K562 (cell line): ENCODE results near the gene POLDIP3. TPM values are rescaled to one million over a fixed set of nuclear protein-coding genes. Genes with fewer than 3 reads are reported as not detected.

Experiments
- CBX1 ChIP-seq: sonication (generic); IDR thresholded peaks from 2 replicates; pipeline ENCODE4 v1.6.1; 2016; ENCODE audit warnings: antibody characterized with exemption, low read depth, mild to moderate bottlenecking
- DPF2 ChIP-seq: fragments of 450-650 bp; IDR thresholded peaks from 2 replicates; pipeline ENCODE4 v1.6.1; 2016
- ELF4 ChIP-seq: fragments of 450-650 bp; formaldehyde crosslinking; IDR thresholded peaks from 2 replicates; pipeline ENCODE4 v1.4.0; 2022; ENCODE audit warnings: missing genetic modification characterization
- FOXK2 ChIP-seq, 2 experiments: fragments of 450-650 bp; IDR thresholded peaks in 1 of 2; conservative IDR thresholded peaks in 1 of 2; 2 replicates each; pipeline ENCODE4 v1.6.1; 2016; ENCODE audit warnings: low read depth in 2 of 2, mild to moderate bottlenecking in 1 of 2
- HIVEP1 ChIP-seq: fragments of 250-450 bp; sonication (Bioruptor Pico); IDR thresholded peaks from 2 replicates; pipeline ENCODE4 v1.4.0; 2020; ENCODE audit warnings: mild to moderate bottlenecking
- HLTF ChIP-seq: fragments of 450-650 bp; IDR thresholded peaks from 2 replicates; pipeline ENCODE4 v1.6.1; 2016
- MECOM ChIP-seq: fragments of 250-450 bp; sonication (Bioruptor Pico); IDR thresholded peaks from 2 replicates; pipeline ENCODE4 v1.8.0; 2022; ENCODE audit warnings: inconsistent platforms
- MEF2D ChIP-seq: conservative IDR thresholded peaks from 2 replicates; pipeline ENCODE4 v1.6.1; 2016; ENCODE audit warnings: low read depth, missing genetic modification characterization, missing compliant biosample characterization
- NFATC3 ChIP-seq: fragments of 450-650 bp; IDR thresholded peaks from 2 replicates; pipeline ENCODE4 v1.6.1; 2017; ENCODE audit warnings: mild to moderate bottlenecking
- STAG1 ChIP-seq: sonication (generic); formaldehyde crosslinking; IDR thresholded peaks from 2 replicates; pipeline ENCODE4 v1.5.0; 2020; ENCODE audit warnings: missing genetic modification reagents, borderline replicate concordance
- ZBTB49 ChIP-seq: sonication (generic); formaldehyde crosslinking; IDR thresholded peaks from 2 replicates; pipeline ENCODE4 v1.8.0; 2022; ENCODE audit warnings: missing genetic modification reagents, mild to moderate bottlenecking, borderline replicate concordance
- ZBTB7A ChIP-seq: IDR thresholded peaks from 2 replicates; pipeline ENCODE4 v1.6.1; 2011; ENCODE audit warnings: low read depth, mild to moderate bottlenecking, low read length, moderate library complexity, borderline replicate concordance; ENCODE audit not compliant: control insufficient read depth
- ZNF146 ChIP-seq: IDR thresholded peaks from one replicate; pipeline ENCODE4 v1.6.1; 2018; ENCODE audit warnings: missing compliant biosample characterization; ENCODE audit not compliant: unreplicated experiment
- ZNF217 ChIP-seq: sonication (generic); formaldehyde crosslinking; IDR thresholded peaks from 2 replicates; pipeline ENCODE4 v1.8.0; 2022; ENCODE audit warnings: mild to moderate bottlenecking, missing genetic modification reagents
- ZNF785 ChIP-seq: fragments of 250-450 bp; sonication (Bioruptor Pico); IDR thresholded peaks from 2 replicates; pipeline ENCODE4 v1.4.0; 2020; ENCODE audit warnings: mild to moderate bottlenecking
- polyA plus RNA-seq, 8 experiments: library from polyadenylated mRNA; depleted of rRNA in 4 of 8; stranded (reverse) in 5 of 8; unstranded in 3 of 8; fragments of >200 nt; fragmentation: Nextera tagmentation in 2 of 8; fragmentation: Illumina TruSeq in 1 of 8; extraction: Ambion mirVana in 2 of 8; extraction: Trizol in 1 of 8; gene quantifications; 2 replicates each; pipeline versions ENCODE4 v1.2.1 to v1.2.3, GENCODE V29; 2011 to 2014; ENCODE audit warnings: inconsistent platforms in 1 of 8, missing spikeins in 1 of 8
- total RNA-seq, 7 experiments: library from RNA; depleted of rRNA in 6 of 7; stranded (reverse); fragments of >200 nt in 6 of 7; fragmentation: Illumina TruSeq in 2 of 7; extraction: Trizol in 2 of 7; gene quantifications; 2 replicates each; pipeline versions ENCODE4 v1.2.1 to v1.2.3, GENCODE V29; 2011 to 2021; ENCODE audit warnings: low replicate concordance in 1 of 7
- TF ChIP-seq, protein P1 (sequence below): sonication (generic); formaldehyde crosslinking; IDR thresholded peaks from 2 replicates; pipeline ENCODE4 v1.8.1; 2023; ENCODE audit warnings: mild to moderate bottlenecking, missing genetic modification reagents
- TF ChIP-seq, protein P2 (sequence below): fragments of 150-350 bp; conservative IDR thresholded peaks from 2 replicates; pipeline ENCODE4 v1.6.1; 2014; ENCODE audit warnings: low read length

Gene POLDIP3
- total and polyA plus RNA-seq, 9 of the 15 experiments (the other 6 are each of a cell fraction or from before 2014, with no cell fraction given), result 14.3 to 53.0 (median 26.3) TPM

- TF ChIP-seq, protein P1, sequence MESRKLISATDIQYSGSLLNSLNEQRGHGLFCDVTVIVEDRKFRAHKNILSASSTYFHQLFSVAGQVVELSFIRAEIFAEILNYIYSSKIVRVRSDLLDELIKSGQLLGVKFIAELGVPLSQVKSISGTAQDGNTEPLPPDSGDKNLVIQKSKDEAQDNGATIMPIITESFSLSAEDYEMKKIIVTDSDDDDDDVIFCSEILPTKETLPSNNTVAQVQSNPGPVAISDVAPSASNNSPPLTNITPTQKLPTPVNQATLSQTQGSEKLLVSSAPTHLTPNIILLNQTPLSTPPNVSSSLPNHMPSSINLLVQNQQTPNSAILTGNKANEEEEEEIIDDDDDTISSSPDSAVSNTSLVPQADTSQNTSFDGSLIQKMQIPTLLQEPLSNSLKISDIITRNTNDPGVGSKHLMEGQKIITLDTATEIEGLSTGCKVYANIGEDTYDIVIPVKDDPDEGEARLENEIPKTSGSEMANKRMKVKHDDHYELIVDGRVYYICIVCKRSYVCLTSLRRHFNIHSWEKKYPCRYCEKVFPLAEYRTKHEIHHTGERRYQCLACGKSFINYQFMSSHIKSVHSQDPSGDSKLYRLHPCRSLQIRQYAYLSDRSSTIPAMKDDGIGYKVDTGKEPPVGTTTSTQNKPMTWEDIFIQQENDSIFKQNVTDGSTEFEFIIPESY (CRISPR knock-in tag), result peak; percentile 64; the same call in 1 of the 2 replicates
- TF ChIP-seq CBX1, result no peak
- peak; percentile 14; the same call in 1 of the 2 replicates for TF ChIP-seq ZBTB7A
- no peak for TF ChIP-seq NFATC3
- TF ChIP-seq ZNF785 (CRISPR knock-in tag), result no peak
- TF ChIP-seq ZBTB49 (CRISPR knock-in tag), result no peak
- no peak for TF ChIP-seq HLTF
- TF ChIP-seq, protein P2, sequence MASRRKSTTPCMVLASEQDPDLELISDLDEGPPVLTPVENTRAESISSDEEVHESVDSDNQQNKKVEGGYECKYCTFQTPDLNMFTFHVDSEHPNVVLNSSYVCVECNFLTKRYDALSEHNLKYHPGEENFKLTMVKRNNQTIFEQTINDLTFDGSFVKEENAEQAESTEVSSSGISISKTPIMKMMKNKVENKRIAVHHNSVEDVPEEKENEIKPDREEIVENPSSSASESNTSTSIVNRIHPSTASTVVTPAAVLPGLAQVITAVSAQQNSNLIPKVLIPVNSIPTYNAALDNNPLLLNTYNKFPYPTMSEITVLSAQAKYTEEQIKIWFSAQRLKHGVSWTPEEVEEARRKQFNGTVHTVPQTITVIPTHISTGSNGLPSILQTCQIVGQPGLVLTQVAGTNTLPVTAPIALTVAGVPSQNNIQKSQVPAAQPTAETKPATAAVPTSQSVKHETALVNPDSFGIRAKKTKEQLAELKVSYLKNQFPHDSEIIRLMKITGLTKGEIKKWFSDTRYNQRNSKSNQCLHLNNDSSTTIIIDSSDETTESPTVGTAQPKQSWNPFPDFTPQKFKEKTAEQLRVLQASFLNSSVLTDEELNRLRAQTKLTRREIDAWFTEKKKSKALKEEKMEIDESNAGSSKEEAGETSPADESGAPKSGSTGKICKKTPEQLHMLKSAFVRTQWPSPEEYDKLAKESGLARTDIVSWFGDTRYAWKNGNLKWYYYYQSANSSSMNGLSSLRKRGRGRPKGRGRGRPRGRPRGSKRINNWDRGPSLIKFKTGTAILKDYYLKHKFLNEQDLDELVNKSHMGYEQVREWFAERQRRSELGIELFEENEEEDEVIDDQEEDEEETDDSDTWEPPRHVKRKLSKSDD, result no peak
- TF ChIP-seq MEF2D (tag), result no peak
- no peak for TF ChIP-seq MECOM (CRISPR knock-in tag)
- no peak for TF ChIP-seq DPF2
- TF ChIP-seq HIVEP1 (CRISPR knock-in tag), result no peak
- TF ChIP-seq STAG1 (CRISPR knock-in tag), result no peak; the same call in 1 of the 2 replicates
- TF ChIP-seq FOXK2 (conservative IDR thresholded peaks at IDR 0.05 in 1 of 2, IDR thresholded peaks at IDR 0.05 in 1 of 2; ENCODE audit: low read depth in 2 of 2), result no peak
- no peak for TF ChIP-seq ZNF146 (CRISPR knock-in tag)
- TF ChIP-seq ELF4 (CRISPR knock-in tag), result no peak
- no peak for TF ChIP-seq ZNF217
Measured at GRCh38 chr22:42661985-42662831, 47.5 kb upstream of the POLDIP3 start (continued).
